Panc1 (cell line): Measurements from ENCODE around the gene TSPAN17. TPM values are rescaled to one million over a fixed set of nuclear protein-coding genes. Genes with fewer than 3 reads are reported as not detected.

Experiments
- ATAC-seq: fragments of 200-7000 bp; cut with Tn5 transposase; 2 replicates; pipeline ENCODE4 v1.9.1; 2020; ENCODE audit warnings: mild to moderate bottlenecking, moderate library complexity
- BruUV-seq: library from RNA; stranded (reverse); fragments of 400-500 nt; replicated peaks from 2 replicates; lab custom pipeline; 2021; lab: Mats Ljungman, UMichigan
- CTCF ChIA-PET: fragments of 300-600 bp; sonication (Branson Sonifier 250); formaldehyde crosslinking; loops from one replicate; lab custom pipeline; 2022; ENCODE audit warnings: antibody characterized with exemption; lab: Charles Lee
- POLR2A ChIA-PET: fragments of 300-600 bp; sonication (Branson Sonifier 250); formaldehyde crosslinking; loops from one replicate; lab custom pipeline; 2022; ENCODE audit warnings: antibody characterized with exemption; lab: Charles Lee
- DNase-seq: peaks from one replicate; pipeline ENCODE4 v3.0.0-alpha.2; 2010; ENCODE audit warnings: low read depth, low spot score
- H3K27ac ChIP-seq: 2 replicates; pipeline ENCODE4 v1.5.1; 2011; ENCODE audit warnings: mild to moderate bottlenecking, low read length, inconsistent platforms
- H3K27me3 ChIP-seq: fragments of 200-500 bp; sonication (Bioruptor generic); 2 replicates; pipeline ENCODE4 v1.6.0; 2014; ENCODE audit warnings: low read length, inconsistent platforms; ENCODE audit not compliant: control insufficient read depth, insufficient read depth
- H3K36me3 ChIP-seq: fragments of 200-500 bp; sonication (Bioruptor generic); 2 replicates; pipeline ENCODE4 v1.5.1; 2014; ENCODE audit warnings: inconsistent platforms, mild to moderate bottlenecking, low read length, moderate library complexity; ENCODE audit not compliant: control insufficient read depth, insufficient read depth
- H3K4me1 ChIP-seq: 2 replicates; pipeline ENCODE4 v1.5.1; 2011; ENCODE audit warnings: inconsistent platforms, mild to moderate bottlenecking, low read length, moderate library complexity; ENCODE audit not compliant: control insufficient read depth, insufficient read depth
- H3K4me3 ChIP-seq, 2 experiments: 2 replicates each; pipeline ENCODE4 v1.5.1; 2011 to 2012; ENCODE audit warnings: low read depth in 2 of 2, low read length in 2 of 2, mild to moderate bottlenecking in 2 of 2, inconsistent platforms in 1 of 2, moderate library complexity in 1 of 2
- H3K9me3 ChIP-seq: fragments of 200-500 bp; sonication (Bioruptor generic); 2 replicates; pipeline ENCODE4 v1.5.1; 2014; ENCODE audit warnings: low read depth, mild to moderate bottlenecking, inconsistent platforms, low read length, moderate library complexity; ENCODE audit not compliant: control insufficient read depth, insufficient read depth
- CTCF ChIP-seq: fragments of 450-650 bp; IDR thresholded peaks from 2 replicates; pipeline ENCODE4 v1.5.1; 2017; ENCODE audit warnings: mild to moderate bottlenecking
- POLR2AphosphoS5 ChIP-seq: IDR thresholded peaks from 2 replicates; pipeline ENCODE4 v1.6.1; 2012; ENCODE audit warnings: mild to moderate bottlenecking, low read depth, low read length, moderate library complexity
- REST ChIP-seq, 2 experiments: IDR thresholded peaks; 2 replicates each; pipeline ENCODE4 v1.6.1; 2011 to 2012; ENCODE audit warnings: low read depth in 2 of 2, control low read depth in 1 of 2, low read length in 1 of 2, mild to moderate bottlenecking in 1 of 2, moderate library complexity in 1 of 2; ENCODE audit not compliant: insufficient read depth in 1 of 2
- SIN3A ChIP-seq: IDR thresholded peaks from 2 replicates; pipeline ENCODE4 v1.6.1; 2012; ENCODE audit warnings: low read depth, mild to moderate bottlenecking, low read length, moderate library complexity, borderline replicate concordance; ENCODE audit not compliant: insufficient read depth
- TCF7L2 ChIP-seq: IDR thresholded peaks from 2 replicates; pipeline ENCODE4 v1.6.1; 2011; ENCODE audit warnings: mild to moderate bottlenecking, low read depth, low read length, inconsistent platforms
- in situ Hi-C: cut with HindIII; loops from 2 replicates; pipeline ENCODE4 v1.10.0; 2016; ENCODE audit warnings: low sequenced_read_pairs, low pct_unique_long_range_greater_than_20kb
- intact Hi-C: fragments of 100-400 bp; cut with micrococcal nuclease; formaldehyde crosslinking; loops from one replicate; pipeline ENCODE4 v1.10.0; 2022; ENCODE audit not compliant: unreplicated experiment
- total RNA-seq: library from RNA; stranded (reverse); gene quantifications from one replicate; pipeline ENCODE4 v1.2.1, GENCODE V29; 2021; ENCODE audit not compliant: unreplicated experiment

TSPAN17 gene
- total RNA-seq, 1 experiment from 2014 or later: 64.7 TPM

- in situ Hi-C loops (no loop called here), intact Hi-C loops (no loop called here)
- ChIA-PET POLR2A (no interaction called here), CTCF (no interaction called here)
- no peaks in the 10 kb centered on the region for H3K27me3 ChIP-seq
- H3K36me3 ChIP-seq: no peaks in the 10 kb centered on the region
- DNase-seq (no peak), ATAC-seq (no peak)
- no peak overlapping the region for H3K27ac ChIP-seq
- no peak overlapping the region for H3K4me3 ChIP-seq
- no peaks in the 10 kb centered on the region for H3K9me3 ChIP-seq
- BruUV-seq: no TSS peak
- TF ChIP-seq POLR2AphosphoS5 (no peak), TCF7L2 (no peak), CTCF (no peak), SIN3A (no peak), REST (IDR thresholded peaks at IDR 0.05; ENCODE audit: insufficient read depth in 1 of 2, low read depth in 2 of 2, low read length in 1 of 2) (no peak)
- H3K4me1 ChIP-seq: no peaks in the 10 kb centered on the region
These were observed 8.1 kb upstream of the TSPAN17 start for GRCh38 chr5:176639208-176639607.

- no peak for DNase-seq
- no peaks in the 10 kb centered on the region for H3K4me1 ChIP-seq
- H3K9me3 ChIP-seq: no peaks in the 10 kb centered on the region
- TF ChIP-seq POLR2AphosphoS5 (no peak), SIN3A (no peak), REST (IDR thresholded peaks at IDR 0.05; ENCODE audit: insufficient read depth in 1 of 2, low read depth in 2 of 2, low read length in 1 of 2) (no peak), TCF7L2 (no peak), CTCF (no peak)
- H3K27me3 ChIP-seq: no peaks in the 10 kb centered on the region
- ChIA-PET CTCF (no interaction called here), POLR2A (no interaction called here)
- BruUV-seq: no TSS peak
- no peak overlapping the region for H3K27ac ChIP-seq
- intact Hi-C loops (no loop called here), in situ Hi-C loops (no loop called here)
- H3K4me3 ChIP-seq: no peak overlapping the region
- H3K36me3 ChIP-seq: no peaks in the 10 kb centered on the region
- ATAC-seq: no peak
These were observed 7.3 kb upstream of the TSPAN17 start for GRCh38 chr5:176639981-176640380.
